Neural cell (in vitro differentiated cells): ENCODE results near the gene SHISA9. TPM values are rescaled to one million over a fixed set of nuclear protein-coding genes. Genes with fewer than 3 reads are reported as not detected.

Experiments
- H2AFZ ChIP-seq: fragments of 200-600, 300-800 bp; sonication (generic), shearing (Covaris generic); 2 replicates; pipeline ENCODE4 v1.6.0; 2014; ENCODE audit warnings: low read depth, mild to moderate bottlenecking, antibody characterized with exemption, low read length, moderate library complexity
- H3F3A ChIP-seq: fragments of 200-600 bp; shearing (Covaris generic); 2 replicates; pipeline ENCODE4 v1.6.1; 2016; ENCODE audit warnings: mild to moderate bottlenecking, moderate library complexity, mixed read lengths, antibody characterized with exemption, low read length; ENCODE audit not compliant: insufficient read depth, poor library complexity, severe bottlenecking
- H3K27ac ChIP-seq: fragments of 200-600, 300-800 bp; sonication (generic), shearing (Covaris generic); 2 replicates; pipeline ENCODE4 v1.5.1; 2014; ENCODE audit warnings: mild to moderate bottlenecking, low read length, moderate library complexity
- H3K27me3 ChIP-seq: fragments of 300-800, 200-600 bp; sonication (generic), shearing (Covaris generic); 2 replicates; pipeline ENCODE4 v1.6.0; 2014; ENCODE audit warnings: mild to moderate bottlenecking, low read depth, low read length, moderate library complexity; ENCODE audit not compliant: insufficient read depth
- H3K36me3 ChIP-seq: fragments of 300-800, 200-600 bp; sonication (generic), shearing (Covaris generic); 2 replicates; pipeline ENCODE4 v1.5.1; 2014; ENCODE audit warnings: mild to moderate bottlenecking, antibody characterized with exemption, low read length, moderate library complexity; ENCODE audit not compliant: insufficient read depth
- H3K4me2 ChIP-seq: fragments of 300-800, 200-600 bp; sonication (generic), shearing (Covaris generic); 2 replicates; pipeline ENCODE4 v1.6.0; 2014; ENCODE audit warnings: mild to moderate bottlenecking, low read length
- H3K4me3 ChIP-seq: fragments of 300-800, 200-600 bp; sonication (generic), shearing (Covaris generic); 2 replicates; pipeline ENCODE4 v1.5.1; 2014; ENCODE audit warnings: mild to moderate bottlenecking, low read length, moderate library complexity
- H3K79me2 ChIP-seq: fragments of 200-600 bp; shearing (Covaris generic); replicated peaks from 2 replicates; pipeline ENCODE4 v1.6.0; 2014; ENCODE audit warnings: mild to moderate bottlenecking, low read length, moderate library complexity; ENCODE audit not compliant: insufficient read depth
- H3K9ac ChIP-seq: fragments of 300-800, 200-600 bp; sonication (generic), shearing (Covaris generic); 2 replicates; pipeline ENCODE4 v1.6.1; 2016; ENCODE audit warnings: mild to moderate bottlenecking, low read length, mixed read lengths
- H3K9me2 ChIP-seq: fragments of 200-600 bp; shearing (Covaris generic); 2 replicates; pipeline ENCODE4 v1.6.1; 2016; ENCODE audit warnings: mild to moderate bottlenecking, low read length, mixed read lengths; ENCODE audit not compliant: insufficient read depth
- H3K9me3 ChIP-seq: fragments of 200-600, 300-800 bp; sonication (generic), shearing (Covaris generic); 2 replicates; pipeline ENCODE4 v1.6.1; 2016; ENCODE audit warnings: mild to moderate bottlenecking, mixed run types, low read length, moderate library complexity, mixed read lengths
- H4K20me1 ChIP-seq: fragments of 200-600 bp; shearing (Covaris generic); 2 replicates; pipeline ENCODE4 v1.6.1; 2016; ENCODE audit warnings: mild to moderate bottlenecking, mixed run types; ENCODE audit not compliant: insufficient read depth
- EP300 ChIP-seq: fragments of 450-650 bp; conservative IDR thresholded peaks from 2 replicates; pipeline ENCODE4 v1.6.1; 2014; ENCODE audit warnings: antibody characterized with exemption, mild to moderate bottlenecking, moderate library complexity; ENCODE audit not compliant: poor library complexity, severe bottlenecking
- EZH2 ChIP-seq: fragments of 200-600, 300-800 bp; shearing (Covaris generic), sonication (generic); IDR thresholded peaks from 2 replicates; pipeline ENCODE4 v1.6.1; 2014; ENCODE audit warnings: antibody characterized with exemption, low read length, borderline replicate concordance, mild to moderate bottlenecking; ENCODE audit not compliant: insufficient read depth, poor library complexity, severe bottlenecking
- POLR2AphosphoS5 ChIP-seq: IDR thresholded peaks from 2 replicates; pipeline ENCODE4 v1.6.1; 2012
- RAD21 ChIP-seq: fragments of 450-650 bp; conservative IDR thresholded peaks from 2 replicates; pipeline ENCODE4 v1.6.1; 2014; ENCODE audit warnings: antibody characterized with exemption, mild to moderate bottlenecking, moderate library complexity
- SMC3 ChIP-seq: fragments of 450-650 bp; conservative IDR thresholded peaks from 2 replicates; pipeline ENCODE4 v1.6.1; 2014; ENCODE audit warnings: antibody characterized with exemption, mild to moderate bottlenecking, moderate library complexity; ENCODE audit not compliant: poor library complexity
- TAF1 ChIP-seq: IDR thresholded peaks from 2 replicates; pipeline ENCODE4 v1.6.1; 2012; ENCODE audit warnings: low read depth
- polyA plus RNA-seq: library from polyadenylated mRNA; depleted of rRNA; stranded (reverse); fragments of >200 nt; gene quantifications from 2 replicates; pipeline ENCODE4 v1.2.3, GENCODE V29; 2014
- TF ChIP-seq, protein P1 (sequence below): IDR thresholded peaks from 2 replicates; pipeline ENCODE4 v1.6.1; 2012; ENCODE audit warnings: borderline replicate concordance
- TF ChIP-seq, protein P2 (sequence below): fragments of 450-650 bp; IDR thresholded peaks from 2 replicates; pipeline ENCODE4 v1.5.1; 2014; ENCODE audit warnings: antibody characterized with exemption, mild to moderate bottlenecking, moderate library complexity; ENCODE audit not compliant: poor library complexity, severe bottlenecking

The SHISA9 gene
- polyA plus RNA-seq, 1 donor from 2014 or later, result 2.0 TPM

DNA sequence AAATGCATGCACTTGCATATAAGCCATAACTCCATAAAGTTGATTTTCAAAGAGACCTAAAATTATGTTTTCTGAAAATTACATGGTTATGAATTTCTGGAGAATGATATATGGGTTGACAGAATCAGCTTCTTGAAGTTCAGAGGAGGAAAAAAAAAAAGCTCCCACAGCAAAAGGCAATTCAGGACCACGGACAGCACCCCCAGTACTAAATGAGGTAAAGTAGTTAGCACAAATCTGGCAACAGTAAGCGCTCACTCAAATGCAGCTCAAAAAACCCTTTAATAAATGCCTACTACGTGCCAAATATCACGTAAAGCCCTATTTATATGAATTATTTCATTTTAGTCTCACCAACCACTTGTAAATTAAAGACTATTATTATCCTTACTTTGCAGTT is 135.2 kb downstream of the SHISA9 start:
- Histone ChIP-seq H3K4me3 (no peak overlapping the region), H3K36me3 (no peaks in the 10 kb centered on the region), H3K27me3 (no peaks in the 10 kb centered on the region), H3K9me3 (no peaks in the 10 kb centered on the region), H3K27ac (no peak overlapping the region), H3K4me2 (no peak overlapping the region), H3K79me2 (no peaks in the 10 kb centered on the region), H3K9me2 (no peaks in the 10 kb centered on the region), H4K20me1 (no peaks in the 10 kb centered on the region), H3F3A (no peaks in the 10 kb centered on the region), H2AFZ (no peak overlapping the region), H3K9ac (no peak overlapping the region)
- TF ChIP-seq, protein P1, sequence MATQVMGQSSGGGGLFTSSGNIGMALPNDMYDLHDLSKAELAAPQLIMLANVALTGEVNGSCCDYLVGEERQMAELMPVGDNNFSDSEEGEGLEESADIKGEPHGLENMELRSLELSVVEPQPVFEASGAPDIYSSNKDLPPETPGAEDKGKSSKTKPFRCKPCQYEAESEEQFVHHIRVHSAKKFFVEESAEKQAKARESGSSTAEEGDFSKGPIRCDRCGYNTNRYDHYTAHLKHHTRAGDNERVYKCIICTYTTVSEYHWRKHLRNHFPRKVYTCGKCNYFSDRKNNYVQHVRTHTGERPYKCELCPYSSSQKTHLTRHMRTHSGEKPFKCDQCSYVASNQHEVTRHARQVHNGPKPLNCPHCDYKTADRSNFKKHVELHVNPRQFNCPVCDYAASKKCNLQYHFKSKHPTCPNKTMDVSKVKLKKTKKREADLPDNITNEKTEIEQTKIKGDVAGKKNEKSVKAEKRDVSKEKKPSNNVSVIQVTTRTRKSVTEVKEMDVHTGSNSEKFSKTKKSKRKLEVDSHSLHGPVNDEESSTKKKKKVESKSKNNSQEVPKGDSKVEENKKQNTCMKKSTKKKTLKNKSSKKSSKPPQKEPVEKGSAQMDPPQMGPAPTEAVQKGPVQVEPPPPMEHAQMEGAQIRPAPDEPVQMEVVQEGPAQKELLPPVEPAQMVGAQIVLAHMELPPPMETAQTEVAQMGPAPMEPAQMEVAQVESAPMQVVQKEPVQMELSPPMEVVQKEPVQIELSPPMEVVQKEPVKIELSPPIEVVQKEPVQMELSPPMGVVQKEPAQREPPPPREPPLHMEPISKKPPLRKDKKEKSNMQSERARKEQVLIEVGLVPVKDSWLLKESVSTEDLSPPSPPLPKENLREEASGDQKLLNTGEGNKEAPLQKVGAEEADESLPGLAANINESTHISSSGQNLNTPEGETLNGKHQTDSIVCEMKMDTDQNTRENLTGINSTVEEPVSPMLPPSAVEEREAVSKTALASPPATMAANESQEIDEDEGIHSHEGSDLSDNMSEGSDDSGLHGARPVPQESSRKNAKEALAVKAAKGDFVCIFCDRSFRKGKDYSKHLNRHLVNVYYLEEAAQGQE, result peak; percentile 69
- TF ChIP-seq, protein P2, sequence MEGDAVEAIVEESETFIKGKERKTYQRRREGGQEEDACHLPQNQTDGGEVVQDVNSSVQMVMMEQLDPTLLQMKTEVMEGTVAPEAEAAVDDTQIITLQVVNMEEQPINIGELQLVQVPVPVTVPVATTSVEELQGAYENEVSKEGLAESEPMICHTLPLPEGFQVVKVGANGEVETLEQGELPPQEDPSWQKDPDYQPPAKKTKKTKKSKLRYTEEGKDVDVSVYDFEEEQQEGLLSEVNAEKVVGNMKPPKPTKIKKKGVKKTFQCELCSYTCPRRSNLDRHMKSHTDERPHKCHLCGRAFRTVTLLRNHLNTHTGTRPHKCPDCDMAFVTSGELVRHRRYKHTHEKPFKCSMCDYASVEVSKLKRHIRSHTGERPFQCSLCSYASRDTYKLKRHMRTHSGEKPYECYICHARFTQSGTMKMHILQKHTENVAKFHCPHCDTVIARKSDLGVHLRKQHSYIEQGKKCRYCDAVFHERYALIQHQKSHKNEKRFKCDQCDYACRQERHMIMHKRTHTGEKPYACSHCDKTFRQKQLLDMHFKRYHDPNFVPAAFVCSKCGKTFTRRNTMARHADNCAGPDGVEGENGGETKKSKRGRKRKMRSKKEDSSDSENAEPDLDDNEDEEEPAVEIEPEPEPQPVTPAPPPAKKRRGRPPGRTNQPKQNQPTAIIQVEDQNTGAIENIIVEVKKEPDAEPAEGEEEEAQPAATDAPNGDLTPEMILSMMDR, result no peak
- TF ChIP-seq TAF1 (no peak), SMC3 (no peak), RAD21 (no peak), EZH2 (no peak)

DNA sequence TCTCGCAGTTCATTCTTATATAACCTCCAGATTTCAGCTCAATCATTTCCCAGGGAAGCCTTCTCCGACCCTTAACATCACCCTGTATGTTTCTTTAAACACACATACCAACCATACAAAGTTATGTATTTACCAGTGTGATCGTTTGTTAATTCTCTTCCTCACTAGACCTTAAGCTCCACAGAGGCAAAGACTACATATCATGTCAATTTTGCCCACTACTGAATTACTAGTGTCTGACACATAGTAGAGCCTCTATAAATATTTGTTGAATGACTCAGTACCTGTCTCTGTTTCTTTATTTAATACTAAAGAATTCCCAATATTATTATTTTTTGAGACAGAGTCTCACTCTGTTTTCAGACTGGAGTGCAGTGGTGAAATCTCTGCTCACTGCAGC is 137.2 kb downstream of the SHISA9 start:
- Histone ChIP-seq H3K9me2 (no peaks in the 10 kb centered on the region), H3K36me3 (no peaks in the 10 kb centered on the region), H3K27me3 (no peaks in the 10 kb centered on the region), H2AFZ (no peak overlapping the region), H3K9ac (no peak overlapping the region), H3K4me2 (no peak overlapping the region), H3K79me2 (no peaks in the 10 kb centered on the region), H3K9me3 (no peaks in the 10 kb centered on the region), H3F3A (no peaks in the 10 kb centered on the region), H4K20me1 (no peaks in the 10 kb centered on the region), H3K4me3 (no peak overlapping the region), H3K27ac (no peak overlapping the region)
- no peak for TF ChIP-seq TAF1
- TF ChIP-seq POLR2AphosphoS5, result no peak
- no peak for TF ChIP-seq EZH2
- TF ChIP-seq EP300, result no peak

DNA sequence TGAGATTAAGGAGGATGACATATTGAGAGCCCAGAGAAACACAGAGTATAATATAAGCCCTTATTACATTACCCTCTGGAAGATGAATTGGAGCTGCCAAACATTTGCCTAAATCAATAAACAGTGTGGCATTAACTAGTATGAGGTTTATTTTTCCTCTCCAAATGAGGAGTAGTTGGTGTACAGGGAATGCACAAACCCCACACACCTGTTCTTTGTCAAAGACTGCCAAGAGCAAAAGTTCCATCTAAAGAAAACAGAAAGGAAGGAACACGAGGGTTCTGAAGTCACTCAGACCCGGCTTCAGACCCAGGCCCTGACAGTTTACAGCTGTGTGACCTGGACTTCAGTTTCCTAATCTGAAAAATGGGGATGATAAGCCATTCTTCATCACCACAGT is 138.1 kb downstream of the SHISA9 start:
- Histone ChIP-seq H3K4me2 (no peak overlapping the region), H3K9ac (no peak overlapping the region), H3K79me2 (no peaks in the 10 kb centered on the region), H3K36me3 (no peaks in the 10 kb centered on the region), H2AFZ (no peak overlapping the region), H3K9me3 (no peaks in the 10 kb centered on the region), H3K27ac (no peak overlapping the region), H3F3A (no peaks in the 10 kb centered on the region), H3K27me3 (no peaks in the 10 kb centered on the region), H4K20me1 (no peaks in the 10 kb centered on the region), H3K4me3 (no peak overlapping the region), H3K9me2 (no peaks in the 10 kb centered on the region)
- TF ChIP-seq SMC3, result no peak
- TF ChIP-seq, protein P1, result no peak
